Measurements from ENCODE around the gene GAB1.

Gene GAB1

GRCh38 chr4:143389579-143390195 is 53.0 kb downstream of the GAB1 start:
- no peak for DNase-seq (ENCODE audit: low read depth)

GRCh38 chr4:143390764-143391163 is 54.1 kb downstream of the GAB1 start:
- no peak for DNase-seq (ENCODE audit: low read depth)

GRCh38 chr4:143391261-143391660 is 54.6 kb downstream of the GAB1 start:
- DNase-seq (ENCODE audit: low read depth) = no peak

- DNase-seq (ENCODE audit: low read depth) = no peak
These were observed 55.2 kb downstream of the GAB1 start for GRCh38 chr4:143391895-143392294.

- DNase-seq (ENCODE audit: low read depth) = no peak
These were observed 56.5 kb downstream of the GAB1 start for GRCh38 chr4:143393195-143393594.

- no peak for DNase-seq (ENCODE audit: low read depth)
These were observed 58.2 kb downstream of the GAB1 start for GRCh38 chr4:143394739-143395453.

GRCh38 chr4:143396695-143397094 is 60.0 kb downstream of the GAB1 start:
- no peak for DNase-seq (ENCODE audit: low read depth)

GRCh38 chr4:143397335-143397734 is 60.7 kb downstream of the GAB1 start:
- DNase-seq (ENCODE audit: low read depth) = no peak

- no peak for DNase-seq (ENCODE audit: low read depth)
These were observed 61.2 kb downstream of the GAB1 start for GRCh38 chr4:143397887-143398286.

- DNase-seq (ENCODE audit: low read depth) = no peak
These were observed 62.7 kb downstream of the GAB1 start for GRCh38 chr4:143399113-143399949.

- no peak for DNase-seq (ENCODE audit: low read depth)
These were observed 63.4 kb downstream of the GAB1 start for GRCh38 chr4:143400082-143400481.

- no peak for DNase-seq (ENCODE audit: low read depth)
These were observed 66.3 kb downstream of the GAB1 start for GRCh38 chr4:143402776-143403552.

GRCh38 chr4:143403553-143403820 is 66.8 kb downstream of the GAB1 start:
- no peak for DNase-seq (ENCODE audit: low read depth)

GRCh38 chr4:143404555-143404954 is 67.9 kb downstream of the GAB1 start:
- DNase-seq (ENCODE audit: low read depth) = no peak

GRCh38 chr4:143405075-143405730 is 68.5 kb downstream of the GAB1 start:
- no peak for DNase-seq (ENCODE audit: low read depth)

- DNase-seq (ENCODE audit: low read depth) = peak; percentile 4
These were observed 69.8 kb downstream of the GAB1 start for GRCh38 chr4:143406523-143406922.

- DNase-seq (ENCODE audit: low read depth) = no peak
These were observed 70.8 kb downstream of the GAB1 start for GRCh38 chr4:143407474-143407873.

GRCh38 chr4:143407888-143408287 is 71.2 kb downstream of the GAB1 start:
- no peak for DNase-seq (ENCODE audit: low read depth)

GRCh38 chr4:143410015-143410414 is 73.3 kb downstream of the GAB1 start:
- no peak for DNase-seq (ENCODE audit: low read depth)

GRCh38 chr4:143411527-143412419 is 75.1 kb downstream of the GAB1 start:
- no peak for DNase-seq (ENCODE audit: low read depth)

- no peak for DNase-seq (ENCODE audit: low read depth)
These were observed 75.7 kb downstream of the GAB1 start for GRCh38 chr4:143412420-143412758.

Data from stimulated activated CD4-positive, alpha-beta T cell treated with anti-CD3 and anti-CD28 coated beads, Interleukin-2, amount 100 ng/mL, for 4 hours (primary cell).